ENCODE data around the gene LCN1. TPM values are rescaled to one million over a fixed set of nuclear protein-coding genes. Genes with fewer than 3 reads are reported as not detected.

Gene LCN1
- total RNA-seq, 4 donors from 2014 or later, result not detected

DNA sequence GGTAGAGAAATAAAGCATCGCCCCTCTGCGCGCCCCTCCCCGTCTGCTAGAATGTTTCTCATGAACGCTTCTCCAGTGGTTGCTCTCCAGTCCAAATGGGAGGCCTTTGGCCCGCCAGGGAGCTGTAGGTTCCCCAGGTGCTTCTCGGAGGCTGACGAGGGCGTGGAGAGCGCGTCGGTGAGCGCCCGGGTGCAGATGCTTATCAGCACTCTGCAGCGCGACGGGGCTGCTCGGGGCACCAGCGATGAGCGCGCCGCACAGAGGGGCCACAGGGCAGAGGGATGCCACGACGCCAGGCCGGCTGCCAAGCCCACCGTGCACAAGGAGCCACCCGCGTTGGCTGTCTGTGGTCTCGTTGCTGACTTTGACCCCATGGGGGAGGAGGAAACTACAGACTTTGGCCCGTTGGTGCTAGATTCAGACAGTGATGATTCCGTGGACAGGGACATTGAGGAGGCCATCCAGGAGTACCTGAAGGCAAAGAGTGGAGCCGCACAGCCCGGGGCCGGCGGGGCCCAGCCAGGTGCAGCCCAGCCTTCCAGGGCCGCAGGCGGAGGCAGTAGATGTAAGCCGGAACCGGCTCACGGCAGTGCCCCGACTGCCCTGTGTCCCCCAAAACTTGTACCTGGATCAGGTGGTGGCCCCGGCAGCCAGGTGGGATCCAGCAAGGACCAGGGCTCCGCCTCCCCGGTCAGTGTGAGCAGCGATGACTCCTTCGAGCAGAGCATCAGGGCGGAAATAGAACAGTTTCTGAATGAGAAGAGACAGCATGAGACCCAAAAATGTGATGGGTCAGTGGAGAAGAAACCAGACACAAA lies 36.6 kb upstream of the LCN1 start:
- intact Hi-C loops (cut with DNase I; ENCODE audit: low total_unique reads), result loop anchor here (5.0 kb wide), 1 partner anchor 382 kb away; no protein-coding TSS in a partner anchor
- H3K36me3 ChIP-seq, result peaks cover 0 to 43% (median 8%) of the 10 kb centered on the region in 4 donors
- no peak overlapping the region for H3K4me3 ChIP-seq
- TF ChIP-seq, protein P1, sequence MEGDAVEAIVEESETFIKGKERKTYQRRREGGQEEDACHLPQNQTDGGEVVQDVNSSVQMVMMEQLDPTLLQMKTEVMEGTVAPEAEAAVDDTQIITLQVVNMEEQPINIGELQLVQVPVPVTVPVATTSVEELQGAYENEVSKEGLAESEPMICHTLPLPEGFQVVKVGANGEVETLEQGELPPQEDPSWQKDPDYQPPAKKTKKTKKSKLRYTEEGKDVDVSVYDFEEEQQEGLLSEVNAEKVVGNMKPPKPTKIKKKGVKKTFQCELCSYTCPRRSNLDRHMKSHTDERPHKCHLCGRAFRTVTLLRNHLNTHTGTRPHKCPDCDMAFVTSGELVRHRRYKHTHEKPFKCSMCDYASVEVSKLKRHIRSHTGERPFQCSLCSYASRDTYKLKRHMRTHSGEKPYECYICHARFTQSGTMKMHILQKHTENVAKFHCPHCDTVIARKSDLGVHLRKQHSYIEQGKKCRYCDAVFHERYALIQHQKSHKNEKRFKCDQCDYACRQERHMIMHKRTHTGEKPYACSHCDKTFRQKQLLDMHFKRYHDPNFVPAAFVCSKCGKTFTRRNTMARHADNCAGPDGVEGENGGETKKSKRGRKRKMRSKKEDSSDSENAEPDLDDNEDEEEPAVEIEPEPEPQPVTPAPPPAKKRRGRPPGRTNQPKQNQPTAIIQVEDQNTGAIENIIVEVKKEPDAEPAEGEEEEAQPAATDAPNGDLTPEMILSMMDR (IDR thresholded peaks at IDR 0.05), result no peak
- no peak for TF ChIP-seq POLR2A (IDR thresholded peaks at IDR 0.05)
- no peak for TF ChIP-seq EP300 (IDR thresholded peaks at IDR 0.05; ENCODE audit: low read depth)
- no peak for TF ChIP-seq POLR2AphosphoS5 (IDR thresholded peaks at IDR 0.05)
- no peak for DNase-seq
- H3K27me3 ChIP-seq, result no peaks in the 10 kb centered on the region
- in situ Hi-C loops (cut with MboI; ENCODE audit: low pct_ligation_motif_present in 1 of 4, low pct_unique_long_range_greater_than_20kb in 1 of 4, low sequenced_read_pairs in 3 of 4), result no loop called here
- H3K27ac ChIP-seq, result no peak overlapping the region
- H3K4me1 ChIP-seq, result peaks cover 3 to 16% (median 9%) of the 10 kb centered on the region in 4 donors
- H3K9me3 ChIP-seq, result no peaks in the 10 kb centered on the region
- WGBS, 2 donors (ENCODE audit: low coverage in 1 of 2), result 96% methylated on average over 40 of the region's 47 CpGs; no CpG with 5 or more reads in 1 of the 2 donors

DNA sequence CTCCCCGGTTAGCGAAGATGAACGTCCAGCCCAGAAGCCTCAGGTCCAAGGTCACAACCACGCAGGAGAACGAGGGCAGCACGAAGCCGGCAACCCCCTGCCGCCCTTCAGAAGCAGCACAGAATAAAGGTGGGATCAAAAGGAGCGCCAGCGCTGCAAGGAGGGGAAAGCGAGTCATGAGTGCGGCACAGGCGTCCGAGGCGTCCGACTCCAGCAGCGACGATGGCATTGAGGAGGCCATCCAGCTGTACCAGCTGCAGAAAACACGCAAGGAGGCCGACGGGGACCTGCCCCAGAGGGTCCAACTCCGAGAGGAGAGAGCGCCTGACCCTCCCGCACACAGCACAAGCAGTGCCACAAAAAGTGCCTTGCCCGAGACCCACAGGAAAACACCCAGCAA lies 35.9 kb upstream of the LCN1 start:
- 91% methylated on average over 25 of the region's 25 CpGs; no CpG with 5 or more reads in 1 of the 2 donors for WGBS, 2 donors (ENCODE audit: low coverage in 1 of 2)
- H3K4me3 ChIP-seq, result no peak overlapping the region
- H3K27ac ChIP-seq, result no peak overlapping the region
- in situ Hi-C loops (cut with MboI; ENCODE audit: low pct_ligation_motif_present in 1 of 4, low pct_unique_long_range_greater_than_20kb in 1 of 4, low sequenced_read_pairs in 3 of 4) (no loop called here), intact Hi-C loops (cut with DNase I; ENCODE audit: low total_unique reads) (no loop called here)
- H3K36me3 ChIP-seq, result peaks cover 0 to 43% (median 8%) of the 10 kb centered on the region in 4 donors
- H3K27me3 ChIP-seq, result no peaks in the 10 kb centered on the region
- H3K9me3 ChIP-seq, result no peaks in the 10 kb centered on the region
- TF ChIP-seq POLR2AphosphoS5 (IDR thresholded peaks at IDR 0.05) (no peak), EP300 (IDR thresholded peaks at IDR 0.05; ENCODE audit: low read depth) (no peak), POLR2A (IDR thresholded peaks at IDR 0.05) (no peak)
- TF ChIP-seq, protein P1 (IDR thresholded peaks at IDR 0.05), result no peak
- peaks cover 3 to 16% (median 9%) of the 10 kb centered on the region in 4 donors for H3K4me1 ChIP-seq
- DNase-seq, result no peak

DNA sequence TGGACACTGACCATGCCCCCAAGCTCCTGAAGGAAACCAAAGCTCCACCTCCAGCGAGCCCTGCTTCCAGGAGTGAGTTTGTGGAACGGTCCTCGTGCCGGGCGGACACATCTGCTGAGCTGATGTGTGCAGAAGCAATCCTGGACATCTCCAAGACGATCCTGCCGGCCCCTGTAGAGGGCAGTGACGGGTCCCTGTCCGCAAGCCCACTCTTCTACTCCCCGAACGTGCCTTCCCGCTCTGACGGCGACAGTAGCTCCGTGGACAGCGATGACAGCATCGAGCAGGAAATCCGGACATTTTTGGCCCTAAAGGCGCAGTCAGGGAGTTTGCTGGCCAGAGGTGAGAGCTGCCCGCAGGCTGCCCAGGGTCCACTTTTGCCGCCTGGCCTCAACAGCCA lies 35.4 kb upstream of the LCN1 start:
- 94% methylated on average over 21 of the region's 21 CpGs; no CpG with 5 or more reads in 1 of the 2 donors for WGBS, 2 donors (ENCODE audit: low coverage in 1 of 2)
- Histone ChIP-seq H3K9me3 (no peaks in the 10 kb centered on the region), H3K27me3 (no peaks in the 10 kb centered on the region), H3K4me3 (no peak overlapping the region), H3K36me3 (peaks cover 0 to 43% (median 8%) of the 10 kb centered on the region in 4 donors), H3K27ac (no peak overlapping the region), H3K4me1 (peaks cover 2 to 14% (median 6%) of the 10 kb centered on the region in 4 donors)
- DNase-seq, result no peak
- TF ChIP-seq POLR2A (IDR thresholded peaks at IDR 0.05) (no peak), POLR2AphosphoS5 (IDR thresholded peaks at IDR 0.05) (no peak), EP300 (IDR thresholded peaks at IDR 0.05; ENCODE audit: low read depth) (no peak)
- TF ChIP-seq, protein P1 (IDR thresholded peaks at IDR 0.05), result no peak
- in situ Hi-C loops (cut with MboI; ENCODE audit: low pct_ligation_motif_present in 1 of 4, low pct_unique_long_range_greater_than_20kb in 1 of 4, low sequenced_read_pairs in 3 of 4), result no loop called here
- intact Hi-C loops (cut with DNase I; ENCODE audit: low total_unique reads), result no loop called here

DNA sequence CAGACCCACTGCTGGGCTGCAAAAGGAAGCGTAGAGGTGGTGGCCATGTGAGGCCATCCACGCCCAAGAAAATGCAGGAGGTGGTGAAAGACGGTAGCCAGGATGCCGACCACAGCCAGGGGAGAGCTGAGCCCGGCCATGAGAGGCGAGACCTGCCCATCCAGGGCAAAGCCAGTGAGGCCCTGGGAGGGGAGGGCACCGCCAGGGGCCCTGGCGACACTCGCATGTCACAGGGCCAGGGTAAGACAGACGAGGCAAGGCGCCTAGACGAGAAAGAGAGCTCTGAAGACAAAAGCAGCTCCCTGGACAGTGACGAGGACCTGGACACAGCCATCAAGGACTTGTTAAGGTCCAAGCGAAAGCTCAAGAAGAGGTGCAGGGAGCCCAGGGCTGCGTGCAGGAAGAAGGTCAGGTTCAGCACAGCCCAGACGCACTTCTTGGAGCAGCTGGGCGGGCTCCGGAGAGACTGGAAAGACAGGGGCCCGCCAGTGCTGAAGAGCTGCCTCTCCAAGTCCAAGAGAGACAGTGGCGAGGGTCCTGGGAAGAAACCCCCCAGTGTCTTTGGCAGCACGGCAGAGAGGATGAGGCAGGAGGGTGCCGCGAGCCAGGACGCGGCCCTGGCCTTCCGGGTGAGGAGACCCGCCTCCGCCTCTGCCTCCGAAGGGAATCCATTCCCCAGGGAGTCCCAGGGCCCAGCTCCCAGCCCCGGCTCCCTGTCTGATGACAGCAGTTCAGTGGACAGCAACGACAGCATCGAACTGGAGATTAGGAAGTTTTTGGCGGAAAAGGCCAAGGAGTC lies 34.8 kb upstream of the LCN1 start:
- Histone ChIP-seq H3K4me1 (peaks cover 0 to 7% (median 0%) of the 10 kb centered on the region in 4 donors), H3K27me3 (no peaks in the 10 kb centered on the region), H3K27ac (no peak overlapping the region), H3K4me3 (no peak overlapping the region), H3K36me3 (peaks cover 0 to 43% (median 8%) of the 10 kb centered on the region in 4 donors), H3K9me3 (no peaks in the 10 kb centered on the region)
- in situ Hi-C loops (cut with MboI; ENCODE audit: low pct_ligation_motif_present in 1 of 4, low pct_unique_long_range_greater_than_20kb in 1 of 4, low sequenced_read_pairs in 3 of 4) (no loop called here), intact Hi-C loops (cut with DNase I; ENCODE audit: low total_unique reads) (no loop called here)
- TF ChIP-seq POLR2AphosphoS5 (IDR thresholded peaks at IDR 0.05) (no peak), EP300 (IDR thresholded peaks at IDR 0.05; ENCODE audit: low read depth) (no peak), POLR2A (IDR thresholded peaks at IDR 0.05) (no peak)
- TF ChIP-seq, protein P1 (IDR thresholded peaks at IDR 0.05), result no peak
- no peak for DNase-seq
- WGBS, 2 donors (ENCODE audit: low coverage in 1 of 2), result 93 to 97% methylated on average over 6 to 33 of the region's 33 CpGs

All from transverse colon (tissue), 4 donors.